Activated naive CD4-positive, alpha-beta T cell treated with anti-CD3 and anti-CD28 coated beads, Interleukin-2, amount 50 U/mL, for 16 hours (primary cell): ENCODE results near the gene MRPL38.

ENCODE experiments used
- DNase-seq: peaks from one replicate; pipeline ENCODE4 v3.0.0-alpha.2; 2020

The MRPL38 gene

DNA sequence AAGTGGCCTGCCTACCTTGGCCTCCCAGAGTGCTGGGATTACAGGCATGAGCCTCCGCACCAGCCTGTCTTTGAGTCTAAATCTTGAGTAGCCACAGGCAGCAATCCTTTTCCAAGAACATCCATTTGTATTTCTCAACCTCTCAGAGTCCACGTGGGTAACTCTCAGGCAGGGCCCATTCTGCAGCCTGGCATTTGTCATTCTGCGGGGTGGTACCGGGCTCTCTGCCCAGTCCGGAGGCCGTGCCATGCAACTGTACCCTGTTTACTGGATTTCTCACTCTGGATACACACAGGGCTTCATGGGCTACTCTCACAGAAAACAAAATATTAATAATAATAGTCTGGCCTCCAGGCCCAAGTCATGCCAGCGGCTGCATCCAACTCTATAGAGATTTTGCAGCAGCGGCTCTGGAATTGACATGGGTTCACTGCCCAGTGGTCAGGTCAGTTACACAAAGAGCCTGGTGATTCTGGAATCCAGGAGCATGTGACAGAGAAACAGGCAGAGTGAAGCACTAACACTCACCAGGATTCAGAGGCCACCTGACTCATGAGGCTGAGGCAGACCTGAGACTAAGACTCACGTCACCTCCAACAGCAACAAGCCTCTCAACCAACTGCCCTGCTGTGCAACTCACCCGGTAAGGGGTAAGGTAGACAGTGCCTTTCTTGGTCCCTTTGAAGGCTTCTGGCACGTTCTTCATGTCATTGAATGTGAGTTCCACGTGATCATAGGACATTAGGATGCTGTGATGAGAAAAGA is 53.6 kb downstream of the MRPL38 start:
- no peak for DNase-seq

DNA sequence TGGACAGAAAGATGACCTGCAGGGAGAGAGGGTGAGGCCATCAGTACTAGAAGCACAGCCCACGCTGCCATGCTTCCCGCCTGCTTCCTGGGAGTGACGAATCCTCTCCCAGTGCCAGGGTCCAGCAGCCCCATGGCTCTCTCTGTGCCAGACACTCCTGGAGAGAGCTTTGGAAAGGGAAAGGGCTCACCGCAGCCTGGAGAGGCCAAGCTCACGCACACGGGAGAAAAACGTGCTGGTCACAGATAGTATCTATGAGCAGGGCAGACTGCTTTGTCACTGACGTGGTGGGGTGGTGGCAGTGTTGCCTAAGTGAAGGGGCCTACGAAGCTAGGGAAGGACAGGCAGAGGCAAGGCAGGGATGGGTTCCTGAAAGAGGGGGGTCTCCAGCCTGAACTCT is 55.0 kb downstream of the MRPL38 start:
- DNase-seq, result no peak

DNA sequence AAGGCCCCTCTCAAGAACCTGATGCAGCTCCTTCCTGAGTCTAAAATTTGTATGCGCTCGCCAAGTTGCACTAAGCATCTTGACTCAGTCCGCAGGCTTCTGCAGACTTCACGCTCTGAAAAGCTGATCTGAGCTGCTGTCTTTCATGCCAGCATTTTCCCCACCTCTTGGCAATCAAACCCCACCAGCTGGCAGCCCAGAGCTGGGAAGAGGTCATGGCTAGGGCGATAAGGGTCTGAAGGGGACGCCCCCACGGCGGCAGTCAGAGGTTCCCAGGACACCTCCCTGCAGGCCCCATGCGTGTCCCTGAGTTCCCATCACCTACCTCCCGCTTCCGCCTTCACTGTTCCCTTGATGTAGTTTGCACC is 55.4 kb downstream of the MRPL38 start:
- no peak for DNase-seq
